Measurements from ENCODE around the gene TEX54.

The TEX54 gene

GRCh38 chr11:62786318-62787004 is 46.2 kb downstream of the TEX54 start:
- DNase-seq: peak; percentile 68

GRCh38 chr11:62782753-62783152 is 49.9 kb downstream of the TEX54 start:
- no peak for DNase-seq

All from kidney glomerular epithelial cell (primary cell).